ENCODE measurements around the gene PAPLN.

DNA sequence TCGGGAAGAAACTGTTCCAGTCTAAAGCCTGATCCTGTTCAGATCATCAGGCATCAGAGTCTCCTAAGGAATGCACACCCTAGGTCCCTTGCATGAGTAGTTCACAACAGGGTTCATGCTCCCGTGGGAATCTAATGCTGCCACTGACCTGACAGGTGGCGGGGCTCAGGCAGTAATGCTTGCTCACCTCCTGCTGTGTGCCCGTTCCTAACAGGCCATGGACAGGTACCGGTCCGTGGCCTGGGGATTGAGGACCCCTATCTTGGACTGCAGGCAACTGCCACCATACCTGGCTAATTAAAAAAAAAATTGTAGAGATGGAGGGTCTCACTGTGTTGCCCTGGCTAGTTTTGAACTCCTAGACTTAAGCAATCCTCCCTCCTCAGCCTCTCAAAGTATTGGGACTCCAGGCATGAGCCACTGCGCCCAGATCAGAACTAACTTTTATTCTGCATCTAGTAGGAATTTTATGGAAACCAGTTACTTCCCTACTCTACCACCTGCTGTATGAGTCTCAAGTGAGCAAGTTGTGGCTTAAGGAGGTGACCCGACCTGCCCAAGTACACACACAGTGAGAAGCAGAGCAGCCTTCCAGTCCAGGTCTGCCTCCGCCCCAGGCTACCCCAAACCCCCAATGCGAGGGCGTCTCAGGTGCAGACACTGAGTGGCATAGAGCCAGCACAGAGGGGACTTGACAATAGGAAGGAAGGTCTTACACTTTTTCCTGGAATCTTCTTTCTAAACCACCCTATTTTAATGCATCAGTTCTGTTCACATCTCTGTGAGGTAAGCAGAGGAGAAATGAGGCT is 2.5 kb upstream of the PAPLN start:
- TF ChIP-seq CTCF (optimal IDR thresholded peaks at IDR 0.05 in 1 of 3, IDR thresholded peaks at IDR 0.05 in 1 of 3, conservative IDR thresholded peaks at IDR 0.05 in 1 of 3; ENCODE audit: extremely low read depth in 1 of 3, insufficient read depth in 2 of 3, low read length in 3 of 3) (no peak), EZH2 (IDR thresholded peaks at IDR 0.05; ENCODE audit: low read length) (peak; percentile 3)
